DOHH2 (cell line): ENCODE data around the gene UQCRQ.

ENCODE experiments used
- H3F3A ChIP-seq: fragments of 200-600 bp; sonication (generic), shearing (Covaris generic); 2 replicates; pipeline ENCODE4 v1.6.0; 2016; ENCODE audit warnings: antibody characterized with exemption, mild to moderate bottlenecking; ENCODE audit not compliant: control insufficient read depth, insufficient read depth
- H3K27ac ChIP-seq: fragments of 200-600 bp; sonication (generic); 2 replicates; pipeline ENCODE4 v1.5.1; 2014; ENCODE audit warnings: low read depth, mild to moderate bottlenecking, low read length, moderate library complexity
- H3K27me3 ChIP-seq: fragments of 200-600 bp; sonication (generic); 2 replicates; pipeline ENCODE4 v1.6.1; 2014; ENCODE audit warnings: mild to moderate bottlenecking, low read length, mixed read lengths; ENCODE audit not compliant: control insufficient read depth
- H3K36me3 ChIP-seq: fragments of 200-600 bp; sonication (generic); 2 replicates; pipeline ENCODE4 v1.6.1; 2014; ENCODE audit warnings: mild to moderate bottlenecking, low read length, moderate library complexity, mixed read lengths; ENCODE audit not compliant: control insufficient read depth
- H3K4me1 ChIP-seq: fragments of 200-600 bp; sonication (generic); 2 replicates; pipeline ENCODE4 v1.6.1; 2014; ENCODE audit warnings: mild to moderate bottlenecking, low read length, mixed read lengths; ENCODE audit not compliant: control insufficient read depth
- H3K4me2 ChIP-seq: fragments of 200-600 bp; sonication (generic); 2 replicates; pipeline ENCODE4 v1.6.0; 2014; ENCODE audit warnings: mild to moderate bottlenecking, low read length, moderate library complexity
- H3K4me3 ChIP-seq: fragments of 200-600 bp; sonication (generic); 2 replicates; pipeline ENCODE4 v1.5.1; 2014; ENCODE audit warnings: mild to moderate bottlenecking, low read length, mixed read lengths
- H3K79me2 ChIP-seq: fragments of 200-600 bp; sonication (generic); 2 replicates; pipeline ENCODE4 v1.6.1; 2014; ENCODE audit warnings: mild to moderate bottlenecking, low read length, mixed read lengths; ENCODE audit not compliant: control insufficient read depth
- H3K9me2 ChIP-seq: fragments of 200-600 bp; sonication (generic); replicated peaks from 2 replicates; pipeline ENCODE4 v1.6.1; 2014; ENCODE audit warnings: mild to moderate bottlenecking, low read length, mixed read lengths; ENCODE audit not compliant: control insufficient read depth
- H3K9me3 ChIP-seq: fragments of 200-600 bp; sonication (generic); 2 replicates; pipeline ENCODE4 v1.6.1; 2014; ENCODE audit warnings: antibody characterized with exemption, low read length, mixed read lengths; ENCODE audit not compliant: control insufficient read depth, insufficient read depth
- H4K20me1 ChIP-seq: fragments of 200-600 bp; sonication (generic); 2 replicates; pipeline ENCODE4 v1.6.0; 2014; ENCODE audit warnings: low read depth, mild to moderate bottlenecking, antibody characterized with exemption, low read length, moderate library complexity; ENCODE audit not compliant: control insufficient read depth, insufficient read depth
- EZH2phosphoT487 ChIP-seq: fragments of 200-600 bp; sonication (generic); IDR thresholded peaks from 2 replicates; pipeline ENCODE4 v1.6.1; 2017; ENCODE audit warnings: borderline replicate concordance, mild to moderate bottlenecking, antibody characterized with exemption, low read length, moderate library complexity, mixed read lengths
- TF ChIP-seq, protein P1 (sequence below): fragments of 200-600 bp; sonication (generic); IDR thresholded peaks from one replicate; pipeline ENCODE4 v1.5.1; 2014; ENCODE audit warnings: antibody characterized with exemption, mild to moderate bottlenecking, low read depth, low read length; ENCODE audit not compliant: poor library complexity, severe bottlenecking

UQCRQ gene

DNA sequence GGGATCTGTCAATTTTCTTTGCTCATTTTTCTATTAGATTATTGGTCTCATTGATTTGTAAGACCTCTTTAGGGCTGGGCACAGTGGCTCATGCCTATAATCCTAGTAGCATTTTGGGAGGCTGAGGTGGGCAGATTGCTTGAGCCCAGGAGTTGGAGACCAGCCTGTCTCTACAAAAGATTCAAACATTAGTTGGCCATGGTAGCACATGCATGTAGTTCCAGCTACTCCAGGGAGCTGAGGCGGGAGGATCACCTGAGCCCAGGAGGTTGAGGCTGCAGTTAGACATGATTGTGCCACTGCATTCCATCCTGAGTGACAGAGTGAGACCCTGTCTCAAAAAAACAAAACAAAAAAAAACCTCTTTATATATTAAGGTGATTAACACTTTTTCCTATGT, 29.6 kb upstream of the UQCRQ start:
- no peaks in the 10 kb centered on the region for H3F3A ChIP-seq

DNA sequence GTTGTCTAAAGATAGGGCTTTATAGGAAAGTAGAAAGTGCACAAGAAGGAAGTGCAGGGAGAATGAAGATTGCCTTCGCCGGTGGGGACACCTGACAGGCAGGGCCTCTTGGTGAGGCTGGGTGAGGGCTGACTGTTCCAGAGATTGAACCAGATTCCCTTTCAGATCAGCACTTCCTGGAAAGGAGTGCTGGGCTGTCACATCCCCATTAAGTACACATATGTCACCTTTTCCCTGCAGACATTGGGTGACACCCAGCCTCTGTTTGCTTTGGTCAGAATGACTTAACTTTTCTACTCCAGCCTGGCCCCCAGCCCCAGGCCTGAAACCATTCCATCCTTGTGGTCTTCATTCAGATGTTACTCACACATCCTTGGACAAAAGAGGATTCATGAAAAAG, 28.6 kb upstream of the UQCRQ start:
- H4K20me1 ChIP-seq, result no peaks in the 10 kb centered on the region
- H3K36me3 ChIP-seq, result no peaks in the 10 kb centered on the region
- no peaks in the 10 kb centered on the region for H3K9me2 ChIP-seq
- TF ChIP-seq EZH2phosphoT487, result no peak
- TF ChIP-seq, protein P1, sequence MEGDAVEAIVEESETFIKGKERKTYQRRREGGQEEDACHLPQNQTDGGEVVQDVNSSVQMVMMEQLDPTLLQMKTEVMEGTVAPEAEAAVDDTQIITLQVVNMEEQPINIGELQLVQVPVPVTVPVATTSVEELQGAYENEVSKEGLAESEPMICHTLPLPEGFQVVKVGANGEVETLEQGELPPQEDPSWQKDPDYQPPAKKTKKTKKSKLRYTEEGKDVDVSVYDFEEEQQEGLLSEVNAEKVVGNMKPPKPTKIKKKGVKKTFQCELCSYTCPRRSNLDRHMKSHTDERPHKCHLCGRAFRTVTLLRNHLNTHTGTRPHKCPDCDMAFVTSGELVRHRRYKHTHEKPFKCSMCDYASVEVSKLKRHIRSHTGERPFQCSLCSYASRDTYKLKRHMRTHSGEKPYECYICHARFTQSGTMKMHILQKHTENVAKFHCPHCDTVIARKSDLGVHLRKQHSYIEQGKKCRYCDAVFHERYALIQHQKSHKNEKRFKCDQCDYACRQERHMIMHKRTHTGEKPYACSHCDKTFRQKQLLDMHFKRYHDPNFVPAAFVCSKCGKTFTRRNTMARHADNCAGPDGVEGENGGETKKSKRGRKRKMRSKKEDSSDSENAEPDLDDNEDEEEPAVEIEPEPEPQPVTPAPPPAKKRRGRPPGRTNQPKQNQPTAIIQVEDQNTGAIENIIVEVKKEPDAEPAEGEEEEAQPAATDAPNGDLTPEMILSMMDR, result no peak
- H3K79me2 ChIP-seq, result no peaks in the 10 kb centered on the region
- no peaks in the 10 kb centered on the region for H3K9me3 ChIP-seq
- peaks cover 9% of the 10 kb centered on the region for H3K4me1 ChIP-seq
- no peak overlapping the region for H3K4me2 ChIP-seq
- H3K27ac ChIP-seq, result no peak overlapping the region
- no peaks in the 10 kb centered on the region for H3K27me3 ChIP-seq
- H3F3A ChIP-seq, result no peaks in the 10 kb centered on the region
- H3K4me3 ChIP-seq, result no peak overlapping the region

More for the DNA sequence above, 29.6 kb upstream of the UQCRQ start:
- H3K4me2 ChIP-seq, result no peak overlapping the region
- H3K9me2 ChIP-seq, result no peaks in the 10 kb centered on the region
- no peaks in the 10 kb centered on the region for H3K9me3 ChIP-seq
- no peaks in the 10 kb centered on the region for H3K36me3 ChIP-seq
- no peaks in the 10 kb centered on the region for H3K79me2 ChIP-seq
- no peak overlapping the region for H3K27ac ChIP-seq
- no peaks in the 10 kb centered on the region for H3K27me3 ChIP-seq
- no peaks in the 10 kb centered on the region for H4K20me1 ChIP-seq
- H3K4me1 ChIP-seq, result peaks cover 9% of the 10 kb centered on the region
- no peak overlapping the region for H3K4me3 ChIP-seq
- no peak for TF ChIP-seq EZH2phosphoT487
- TF ChIP-seq, protein P1, result no peak

DNA sequence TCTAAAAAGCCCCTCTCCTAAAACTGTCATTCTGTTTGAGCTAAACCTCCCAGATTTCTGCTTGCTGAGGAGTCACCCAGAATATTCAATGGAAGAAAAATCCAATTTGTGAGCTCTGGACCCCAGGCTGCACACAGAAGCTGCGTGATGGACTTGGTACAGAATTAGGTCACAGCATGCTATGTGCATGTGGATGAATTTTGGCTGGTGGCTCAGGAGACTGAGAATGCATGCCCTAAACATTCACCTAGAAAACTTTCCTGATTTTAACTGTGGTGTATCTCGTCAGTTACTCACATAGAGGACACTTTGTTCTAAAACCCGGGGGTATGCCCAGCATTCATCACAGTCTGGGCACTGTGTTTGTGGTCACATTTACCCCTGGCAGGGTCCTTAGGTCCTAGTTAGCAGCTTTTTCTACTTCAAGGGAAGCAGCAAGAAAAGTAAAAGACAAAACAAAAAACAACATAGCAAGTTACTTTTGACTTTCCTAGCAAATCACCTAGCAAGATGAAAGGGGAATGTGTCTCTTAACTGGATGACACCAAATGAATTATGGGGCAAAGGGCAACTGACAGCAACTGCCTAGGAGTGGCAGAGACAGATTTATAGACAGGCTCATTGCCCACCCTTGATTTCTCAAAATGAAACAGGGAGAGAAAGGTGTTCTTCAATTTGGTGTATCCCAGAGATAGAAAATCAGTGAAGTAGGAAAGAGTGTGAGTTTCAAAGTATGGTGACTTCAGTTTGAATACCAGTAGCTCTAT, 27.7 kb upstream of the UQCRQ start:
- Histone ChIP-seq H3K9me3 (no peaks in the 10 kb centered on the region), H3K4me3 (no peak overlapping the region), H3F3A (no peaks in the 10 kb centered on the region), H3K27me3 (no peaks in the 10 kb centered on the region), H3K9me2 (no peaks in the 10 kb centered on the region), H3K4me2 (no peak overlapping the region), H4K20me1 (no peaks in the 10 kb centered on the region), H3K27ac (no peak overlapping the region), H3K4me1 (peaks cover 9% of the 10 kb centered on the region), H3K79me2 (no peaks in the 10 kb centered on the region), H3K36me3 (no peaks in the 10 kb centered on the region)
- TF ChIP-seq EZH2phosphoT487, result no peak
- TF ChIP-seq, protein P1, result no peak
